Heart left ventricle (tissue), 16 donors: ENCODE results near the gene FN3K. TPM values are rescaled to one million over a fixed set of nuclear protein-coding genes. Genes with fewer than 3 reads are reported as not detected.

Experiments used
- ATAC-seq, 4 donors: fragments of 200-7000 bp; cut with Tn5 transposase; one replicate each; pipeline ENCODE4 v1.9.1; 2020 to 2022; ENCODE audit warnings: moderate library complexity in 4 of 4, mild to moderate bottlenecking in 3 of 4, moderate number of reproducible peaks in 1 of 4
- DNase-seq, 5 donors: peaks; one replicate each; pipeline ENCODE4 v3.0.0-alpha.2; 2020
- H3K27ac ChIP-seq, 12 donors: fragments of 200-600 bp; sonication (generic) in 4 of 12; one replicate each; pipeline versions ENCODE4 v1.5.0 to v1.8.0; 2016 to 2022; ENCODE audit warnings: mild to moderate bottlenecking in 2 of 12
- H3K27me3 ChIP-seq, 9 donors: fragments of 200-600 bp; sonication (generic) in 2 of 9; one replicate each; pipeline versions ENCODE4 v1.5.1 to v1.8.0; 2016 to 2022; ENCODE audit warnings: mild to moderate bottlenecking in 3 of 9
- H3K36me3 ChIP-seq, 9 donors: fragments of 200-600 bp; sonication (generic) in 2 of 9; one replicate each; pipeline versions ENCODE4 v1.5.0 to v1.8.0; 2018 to 2022; ENCODE audit warnings: mild to moderate bottlenecking in 2 of 9
- H3K4me1 ChIP-seq, 12 donors: fragments of 200-600 bp; sonication (generic) in 4 of 12; one replicate each; pipeline versions ENCODE4 v1.5.0 to v1.8.0; 2016 to 2022; ENCODE audit warnings: mild to moderate bottlenecking in 3 of 12
- H3K4me3 ChIP-seq, 12 donors: fragments of 200-600 bp; sonication (generic) in 4 of 12; one replicate each; pipeline versions ENCODE4 v1.5.0 to v1.8.0; 2017 to 2022; ENCODE audit warnings: mild to moderate bottlenecking in 9 of 12, moderate library complexity in 4 of 12
- H3K9me3 ChIP-seq, 12 donors: fragments of 200-600 bp; sonication (generic) in 4 of 12; one replicate each; pipeline versions ENCODE4 v1.5.0 to v1.8.0; 2016 to 2022; ENCODE audit warnings: mild to moderate bottlenecking in 1 of 12
- POLR2A ChIP-seq, 2 donors: fragments of 450-650 bp; IDR thresholded peaks; one replicate each; pipeline ENCODE4 v1.6.1; 2017; ENCODE audit warnings: antibody characterized with exemption in 2 of 2, mild to moderate bottlenecking in 2 of 2, moderate library complexity in 2 of 2
- WGBS, 4 donors: extraction: QIAGEN DNeasy Blood & Tissue Kit in 2 of 4; methylation state at CpG; one replicate each; pipeline versions ENCODE4 v1.1.5 to v1.1.7; 2013 to 2018; 5-methylcytosine and 5-hydroxymethylcytosine counted together
- intact Hi-C, 10 donors: fragments of 100-400 bp; cut with DNase I; formaldehyde crosslinking; loops; one replicate each; pipeline versions ENCODE4 v1.11.1 to v1.14.2; 2022
- polyA plus RNA-seq, 2 donors: library from polyadenylated mRNA; stranded (reverse); fragments of 200-250 nt; gene quantifications; one replicate each; pipeline ENCODE4 v1.2.3, GENCODE V29; 2013
- total RNA-seq, 9 donors: library from RNA; depleted of rRNA in 2 of 9; stranded (reverse); fragments of >200 nt in 2 of 9; fragmentation: NEBNext Ultra II Directional in 3 of 9; extraction: Animal tissue kit (Norgen Biotek cat#: 25700) in 3 of 9; gene quantifications; one replicate each; pipeline versions ENCODE4 v1.1.0 to v1.2.4, GENCODE V29; 2016 to 2023
- TF ChIP-seq, protein P1 (sequence below), 12 donors: fragments of 200-600 bp; sonication (generic) in 4 of 12; IDR thresholded peaks; one replicate each; pipeline versions ENCODE4 v1.5.0 to v1.8.0; 2018 to 2022; ENCODE audit warnings: antibody characterized with exemption in 12 of 12, mild to moderate bottlenecking in 5 of 12
- donor health status: ischemic (EF 13 %, LVEDD 7.1; RV severe dilation, severe dysfunction).
- donor health status: healthy with polysubstance abuse.
- donor health status: DM: no; HTN: yes; CAD: no.
- donor health status: DM: no; HTN: no; CAD: no.
- donor health status: ischemic (EF 25% LVEDD 6.9; RV normal size, moderate dysfunction).
- donor health status: ischemic (EF 25% LVEDD 5.7; RV mildly dilated, moderate dysfunction).
- donor health status: healthy.
- donor health status: DM: yes; HTN: yes; CAD: no.
- donor health status: ischemic (EF 35%, LVEDD 5.7; RV mildly dilated, moderate dysfunction).
- donor health status: nonischemic (EF 11% LVEDD 7.7; RV severe dilation, severe dysfunction).
- donor health status: DM: yes; HTN: yes; CAD: no.
- donor health status: PGD.
- donor health status: ischemic (EF 29% LVEDD 5.4; RV normal size, mild dysfunction).
- donor health status: nonischemic (EF 23%, LVEDD 6.1; RV moderate dilation, normal function).

The FN3K gene
- total and polyA plus RNA-seq, 11 donors: 15.5 to 121 (median 69.4) TPM

DNA sequence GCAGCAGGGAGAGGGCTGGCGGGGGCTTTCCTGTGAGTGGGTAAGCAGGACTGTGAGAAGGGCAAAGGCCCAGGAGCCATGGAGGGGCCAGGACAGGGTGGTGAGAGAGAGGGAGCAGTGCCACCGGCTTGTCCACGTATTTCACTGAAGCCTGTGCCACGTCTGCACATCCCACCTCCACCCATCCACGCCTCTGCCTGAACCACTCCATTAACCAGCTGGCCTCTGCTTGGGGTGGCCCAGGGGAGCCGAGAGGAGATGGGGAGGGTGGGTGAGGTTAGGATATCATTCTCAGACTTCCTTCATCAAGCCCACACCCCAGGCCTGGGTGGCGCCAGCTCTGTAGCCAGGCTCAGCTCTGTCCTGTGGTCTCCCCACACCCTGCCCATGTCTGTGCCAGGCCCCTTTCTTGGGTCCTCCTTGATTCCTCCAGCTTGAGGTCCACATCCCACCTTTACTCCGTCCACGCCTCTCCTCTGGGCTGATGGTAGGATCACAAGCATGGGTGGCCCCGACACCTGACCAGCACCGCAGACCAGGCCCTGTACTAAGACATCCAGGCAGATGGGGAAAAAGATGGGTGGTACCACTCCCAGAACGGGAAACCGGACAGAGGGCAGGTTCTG lies 3.2 kb upstream of the FN3K start:
- peaks cover 0 to 32% (median 11%) of the 10 kb centered on the region in 9 donors for H3K36me3 ChIP-seq
- H3K4me3 ChIP-seq: no peak overlapping the region
- intact Hi-C loops: no loop called here
- no peak overlapping the region for H3K27ac ChIP-seq
- WGBS, 4 donors: 89 to 93% (median 93%) methylated on average over 13 of the region's 13 CpGs
- peak in 1 of 5 donors; percentile 26 for DNase-seq
- no peaks in the 10 kb centered on the region for H3K27me3 ChIP-seq
- no peak for ATAC-seq
- peaks cover 0 to 11% (median 0%) of the 10 kb centered on the region in 12 donors for H3K9me3 ChIP-seq
- peaks cover 0 to 21% (median 8%) of the 10 kb centered on the region in 12 donors for H3K4me1 ChIP-seq
- TF ChIP-seq, protein P1, sequence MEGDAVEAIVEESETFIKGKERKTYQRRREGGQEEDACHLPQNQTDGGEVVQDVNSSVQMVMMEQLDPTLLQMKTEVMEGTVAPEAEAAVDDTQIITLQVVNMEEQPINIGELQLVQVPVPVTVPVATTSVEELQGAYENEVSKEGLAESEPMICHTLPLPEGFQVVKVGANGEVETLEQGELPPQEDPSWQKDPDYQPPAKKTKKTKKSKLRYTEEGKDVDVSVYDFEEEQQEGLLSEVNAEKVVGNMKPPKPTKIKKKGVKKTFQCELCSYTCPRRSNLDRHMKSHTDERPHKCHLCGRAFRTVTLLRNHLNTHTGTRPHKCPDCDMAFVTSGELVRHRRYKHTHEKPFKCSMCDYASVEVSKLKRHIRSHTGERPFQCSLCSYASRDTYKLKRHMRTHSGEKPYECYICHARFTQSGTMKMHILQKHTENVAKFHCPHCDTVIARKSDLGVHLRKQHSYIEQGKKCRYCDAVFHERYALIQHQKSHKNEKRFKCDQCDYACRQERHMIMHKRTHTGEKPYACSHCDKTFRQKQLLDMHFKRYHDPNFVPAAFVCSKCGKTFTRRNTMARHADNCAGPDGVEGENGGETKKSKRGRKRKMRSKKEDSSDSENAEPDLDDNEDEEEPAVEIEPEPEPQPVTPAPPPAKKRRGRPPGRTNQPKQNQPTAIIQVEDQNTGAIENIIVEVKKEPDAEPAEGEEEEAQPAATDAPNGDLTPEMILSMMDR (IDR thresholded peaks at IDR 0.05): no peak
- no peak for TF ChIP-seq POLR2A (IDR thresholded peaks at IDR 0.05)

DNA sequence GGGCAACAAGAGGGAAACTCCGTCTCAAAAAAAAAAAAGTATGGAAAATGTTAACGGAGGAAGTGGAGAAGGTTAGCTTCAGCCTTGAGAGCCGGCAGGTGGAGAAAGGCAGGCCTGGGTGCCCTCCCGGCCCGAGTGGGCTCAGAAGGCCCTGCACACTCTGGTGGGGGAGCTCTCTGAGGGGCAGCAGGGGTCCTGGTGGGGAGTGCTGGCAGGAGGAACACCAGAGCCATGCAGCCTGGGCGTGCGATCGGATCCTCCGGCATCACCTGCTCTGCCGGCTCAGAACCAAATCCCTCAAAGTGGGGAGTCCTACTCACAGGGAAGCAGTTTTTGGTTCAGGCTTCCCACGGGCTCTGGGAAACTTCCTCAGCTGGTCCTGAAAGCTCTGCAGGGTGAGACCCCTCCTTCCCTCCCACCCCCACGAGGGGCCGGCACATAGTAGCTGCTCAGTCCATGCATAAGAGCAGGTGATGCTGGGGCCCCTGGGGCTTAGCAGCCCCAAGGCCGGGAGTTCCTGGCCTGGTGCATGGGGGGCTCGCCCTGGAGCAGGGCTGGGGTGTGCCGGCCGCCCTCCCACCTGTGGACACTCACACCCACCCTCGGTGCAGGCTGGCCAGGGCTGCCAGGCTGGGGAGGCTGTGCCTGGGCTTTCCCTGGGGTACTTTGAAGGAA lies 1.2 kb downstream of the FN3K start:
- WGBS, 4 donors: 46 to 72% (median 60%) methylated on average over 14 to 18 of the region's 18 CpGs
- ATAC-seq (peak in 1 of 4 donors; percentile 1), DNase-seq (peak in 1 of 5 donors; percentile 57)
- Histone ChIP-seq H3K4me1 (peaks cover 0 to 31% (median 9%) of the 10 kb centered on the region in 12 donors), H3K27me3 (no peaks in the 10 kb centered on the region), H3K9me3 (peaks cover 0 to 22% (median 2%) of the 10 kb centered on the region in 12 donors), H3K36me3 (peaks cover 0 to 31% (median 25%) of the 10 kb centered on the region in 9 donors), H3K27ac (peak overlapping the region in 11 of 12 donors; percentile 80 to 98 (median 94)), H3K4me3 (peak overlapping the region; percentile 43 to 95 (median 81))
- intact Hi-C loops: no loop called here
- no peak for TF ChIP-seq POLR2A (IDR thresholded peaks at IDR 0.05)
- TF ChIP-seq, protein P1 (IDR thresholded peaks at IDR 0.05): no peak

DNA sequence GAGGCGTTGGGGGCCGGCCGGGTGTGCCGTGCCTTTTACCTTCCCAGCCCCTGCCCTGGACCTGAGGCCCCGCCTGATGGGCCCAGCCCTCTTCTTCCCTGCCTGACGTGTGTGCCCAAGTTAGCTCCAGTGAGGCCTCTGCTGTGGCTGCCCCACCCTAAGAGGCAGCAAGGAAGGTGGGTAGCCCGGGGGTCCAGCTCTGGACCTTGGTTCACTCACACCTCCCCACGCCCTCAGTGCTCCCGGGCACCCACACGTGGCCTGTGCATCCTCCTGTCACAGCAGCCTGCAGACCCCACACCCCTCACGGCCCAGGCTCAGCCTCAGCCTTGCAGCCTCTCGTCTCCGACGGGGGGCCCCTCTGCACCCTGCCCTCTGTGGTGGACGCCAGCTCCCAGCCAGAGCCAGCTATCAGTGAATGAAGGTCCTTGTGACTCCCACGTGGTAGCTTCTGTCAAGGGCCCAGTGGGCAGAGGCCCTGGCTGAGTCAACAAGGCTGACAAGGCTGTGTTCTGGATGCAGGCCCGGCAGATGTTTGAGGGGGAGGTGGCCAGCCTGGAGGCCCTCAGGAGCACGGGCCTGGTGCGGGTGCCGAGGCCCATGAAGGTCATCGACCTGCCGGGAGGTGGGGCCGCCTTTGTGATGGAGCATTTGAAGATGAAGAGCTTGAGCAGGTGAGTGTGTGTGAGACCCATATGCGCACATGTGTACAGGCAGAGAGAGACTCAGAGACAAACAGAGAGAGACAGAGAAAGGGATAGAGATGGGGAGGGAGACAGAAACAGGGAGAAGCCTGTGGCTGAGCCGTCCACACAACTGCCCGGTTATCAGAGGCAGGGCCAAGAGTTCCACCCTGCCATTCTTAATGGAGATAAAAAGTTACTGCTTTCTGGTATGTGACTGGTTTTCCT lies 2.8 kb downstream of the FN3K start:
- no peaks in the 10 kb centered on the region for H3K27me3 ChIP-seq
- peaks cover 0 to 31% (median 9%) of the 10 kb centered on the region in 12 donors for H3K4me1 ChIP-seq
- peak overlapping the region in 7 of 12 donors; percentile 2 to 95 (median 88) for H3K4me3 ChIP-seq
- DNase-seq (peak; percentile 85 to 93 (median 87)), ATAC-seq (peak; percentile 89 to 94 (median 92))
- peaks cover 0 to 47% (median 41%) of the 10 kb centered on the region in 9 donors for H3K36me3 ChIP-seq
- intact Hi-C loops: no loop called here
- TF ChIP-seq POLR2A (IDR thresholded peaks at IDR 0.05): peak in 1 of 2 donors; percentile 30
- TF ChIP-seq, protein P1 (IDR thresholded peaks at IDR 0.05): no peak
- H3K9me3 ChIP-seq: peaks cover 0 to 19% (median 2%) of the 10 kb centered on the region in 12 donors
- 38 to 56% (median 44%) methylated on average over 20 to 26 of the region's 26 CpGs for WGBS, 4 donors
- peak overlapping the region in 11 of 12 donors; percentile 71 to 98 (median 94) for H3K27ac ChIP-seq
